ENCODE data around the gene PRKCA.
"Not testable (repeated sequence)": the region's sequence is repeated elsewhere in the genome, so short reads cannot be mapped to it uniquely, and the experiment has no call there.

Gene PRKCA

GRCh38 chr17:66392783-66393437 is 90.5 kb downstream of the PRKCA start:
- DNase-seq = no peak

DNA sequence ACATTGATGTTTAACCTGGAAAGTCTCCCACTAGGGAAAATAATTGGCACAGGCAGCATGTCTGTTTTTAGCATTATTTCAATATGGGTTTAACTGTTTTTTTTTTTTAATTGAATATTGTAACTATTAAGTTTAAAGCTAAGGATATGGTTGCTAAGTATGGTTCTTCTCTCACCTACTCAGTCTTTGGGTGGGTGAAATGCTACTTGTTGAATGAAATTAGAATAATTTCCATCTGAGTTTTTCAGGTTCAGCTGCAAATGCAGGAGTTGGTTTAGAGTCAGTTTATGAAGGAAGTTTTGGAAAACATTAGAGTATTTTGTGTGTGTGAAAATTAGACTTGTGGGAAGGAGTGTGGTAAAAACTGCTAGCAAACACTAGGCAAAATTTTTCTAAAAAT is 93.5 kb downstream of the PRKCA start:
- no peak for DNase-seq

GRCh38 chr17:66397486-66397885 is 95.1 kb downstream of the PRKCA start:
- no peak for DNase-seq

- no peak for DNase-seq
These were observed 95.6 kb downstream of the PRKCA start for GRCh38 chr17:66398059-66398458.

DNA sequence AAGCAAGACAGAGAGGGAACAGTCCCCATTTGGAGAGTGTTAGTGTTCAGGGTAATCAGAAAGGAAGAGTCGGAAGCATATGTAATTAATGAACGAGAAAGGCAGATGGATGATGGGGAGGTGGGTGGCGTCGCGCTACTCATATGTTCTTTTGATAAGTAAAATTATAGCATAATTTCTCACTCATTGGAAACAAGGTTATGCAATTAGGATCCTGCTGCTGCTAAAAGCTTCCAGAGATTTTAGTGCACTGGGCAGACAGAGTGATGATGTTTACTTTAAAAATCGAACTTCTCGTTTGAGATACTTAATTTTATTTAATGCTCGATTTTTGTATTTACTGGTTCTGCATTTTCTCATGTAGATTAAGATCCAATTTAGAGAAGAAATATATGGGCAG is 96.2 kb downstream of the PRKCA start:
- DNase-seq = no peak

- DNase-seq = no peak
These were observed 97.0 kb downstream of the PRKCA start for GRCh38 chr17:66399441-66399840.

DNA sequence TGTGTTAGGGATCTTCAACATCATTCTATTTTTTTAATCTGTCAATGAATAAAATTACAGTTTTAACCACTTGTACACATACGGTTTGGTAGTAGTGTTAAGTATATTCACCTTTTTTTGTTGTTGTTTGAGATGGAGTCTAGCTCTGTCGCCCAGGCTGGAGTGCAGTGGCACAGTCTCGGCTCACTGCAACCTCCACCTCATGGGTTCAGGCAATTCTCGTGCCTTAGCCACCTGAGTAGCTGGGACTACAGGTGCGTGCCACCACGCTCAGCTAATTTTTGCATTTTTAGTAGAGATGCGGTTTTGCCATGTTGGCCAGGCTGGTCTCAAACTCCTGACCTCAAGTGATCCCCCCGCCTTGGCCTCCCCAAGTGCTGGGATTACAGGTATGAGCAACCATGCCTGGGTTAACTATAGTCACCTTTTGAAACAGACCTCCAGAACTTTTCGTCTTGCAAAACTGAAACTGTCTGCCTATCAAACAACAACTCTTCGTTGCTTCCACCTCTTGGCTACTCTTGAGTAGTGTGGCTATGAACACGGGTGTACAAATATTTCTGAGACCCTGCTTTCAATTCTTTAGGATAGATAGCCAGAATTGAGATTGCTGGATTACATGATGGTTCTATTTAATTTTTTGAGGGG is 97.8 kb downstream of the PRKCA start:
- not testable (repeated sequence) for DNase-seq

GRCh38 chr17:66400698-66401097 is 98.3 kb downstream of the PRKCA start:
- DNase-seq = no peak

DNA sequence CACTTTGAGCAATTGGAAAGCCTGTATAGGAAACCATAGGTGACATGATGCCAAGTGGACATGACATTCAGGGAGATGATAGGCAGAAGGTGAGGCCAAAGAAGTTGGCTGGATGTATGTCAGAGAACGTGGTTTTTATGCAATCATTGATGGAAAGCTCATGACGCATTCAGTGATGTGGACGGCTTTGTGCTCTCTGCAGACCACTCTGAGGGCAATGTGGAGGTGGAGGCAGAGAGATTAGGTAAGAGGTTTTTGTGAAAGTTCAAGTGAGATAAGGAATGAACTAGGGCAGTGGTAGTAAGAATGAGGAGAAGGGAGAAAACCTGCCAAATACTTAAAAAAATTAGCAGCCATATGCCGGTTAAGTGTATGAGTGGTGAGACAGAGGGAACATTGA is 99.0 kb downstream of the PRKCA start:
- no peak for DNase-seq

GRCh38 chr17:66403846-66404556 is 101.6 kb downstream of the PRKCA start:
- peak; percentile 58 to 71 for DNase-seq

DNA sequence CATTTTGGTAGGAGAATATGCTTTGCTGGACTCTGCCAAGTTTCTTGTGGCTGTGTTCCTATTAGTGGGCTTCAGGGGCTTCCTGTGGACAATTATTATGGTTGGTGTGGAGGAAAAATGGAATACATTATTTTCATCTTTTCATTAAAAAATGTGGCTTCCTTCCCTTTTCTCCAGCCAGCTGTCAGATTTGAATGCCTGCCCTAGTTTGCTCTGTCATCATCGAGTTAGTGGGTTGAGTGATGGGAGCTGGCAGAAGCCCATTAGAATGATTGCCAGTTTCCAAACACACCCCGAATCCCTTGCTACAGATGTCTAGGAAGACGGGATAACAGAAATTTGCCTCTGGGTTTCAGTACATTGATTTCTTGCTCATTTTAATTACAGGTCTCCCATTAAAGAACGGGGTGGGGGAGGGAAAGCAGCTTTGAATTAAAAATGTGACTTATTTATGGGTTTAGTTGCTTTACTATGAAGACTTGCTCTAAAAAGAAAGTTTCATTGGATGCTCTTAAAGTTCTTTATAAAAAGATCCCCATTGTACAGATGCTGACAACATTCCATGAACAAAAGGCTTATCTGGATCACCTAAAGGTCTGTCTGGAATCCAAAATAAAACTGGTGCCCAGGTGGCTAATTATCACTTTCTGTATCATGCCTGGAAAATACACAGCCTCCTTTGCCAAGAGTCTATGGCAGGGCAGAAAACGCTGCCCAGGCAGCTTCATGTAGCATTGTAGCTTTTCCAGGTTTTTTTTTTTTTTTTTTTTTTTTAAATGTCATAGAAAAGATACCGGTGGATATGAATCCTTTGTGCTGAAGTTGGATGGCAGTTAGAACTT is 103.6 kb downstream of the PRKCA start:
- peak; percentile 9 to 28 for DNase-seq

DNA sequence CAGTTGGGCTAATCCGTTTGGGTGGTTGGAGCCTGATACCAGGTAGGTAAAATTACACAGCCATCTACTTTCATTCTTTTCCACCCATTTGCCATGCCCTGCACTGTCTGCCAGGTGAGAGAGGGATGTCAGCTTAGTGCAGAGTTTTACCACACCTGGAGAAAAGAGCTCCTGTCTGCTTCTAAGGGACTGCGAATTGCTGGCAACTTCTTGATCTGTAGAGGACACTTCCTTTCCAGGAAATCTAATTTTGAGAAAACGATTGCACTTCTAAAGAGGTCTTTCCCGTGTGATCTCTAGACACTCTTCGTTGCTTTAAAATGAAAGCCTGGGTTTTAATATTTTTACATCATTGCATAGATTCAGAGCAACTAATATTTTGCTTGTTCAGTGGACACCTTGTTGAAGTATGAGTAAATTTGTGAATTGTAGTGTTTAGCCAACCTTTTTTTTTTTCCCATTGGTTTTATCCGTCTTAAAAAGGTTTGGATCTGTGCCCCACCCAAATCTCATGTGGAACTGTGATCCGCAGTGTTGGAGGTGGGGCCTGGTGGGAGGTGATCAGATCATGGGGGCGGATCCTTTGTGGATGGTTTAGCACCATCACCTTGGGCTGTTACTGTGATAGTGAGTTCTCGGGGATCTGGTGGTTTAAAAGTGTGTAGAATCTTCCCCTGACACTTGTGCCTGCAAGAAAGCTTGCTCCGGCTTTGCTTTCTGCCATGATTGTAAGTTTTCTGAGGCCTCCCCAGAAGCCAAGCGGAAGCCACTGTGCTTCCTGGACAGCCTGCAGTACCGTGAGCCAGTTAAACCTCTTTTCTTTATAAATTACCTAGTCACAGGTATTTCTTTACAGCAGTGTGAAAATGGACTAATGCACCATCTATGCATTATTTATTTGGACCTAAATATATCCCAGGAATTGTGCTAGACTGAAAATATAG is 104.6 kb downstream of the PRKCA start:
- DNase-seq = no peak

- no peak for DNase-seq
These were observed 105.5 kb downstream of the PRKCA start for GRCh38 chr17:66407864-66408263.

DNA sequence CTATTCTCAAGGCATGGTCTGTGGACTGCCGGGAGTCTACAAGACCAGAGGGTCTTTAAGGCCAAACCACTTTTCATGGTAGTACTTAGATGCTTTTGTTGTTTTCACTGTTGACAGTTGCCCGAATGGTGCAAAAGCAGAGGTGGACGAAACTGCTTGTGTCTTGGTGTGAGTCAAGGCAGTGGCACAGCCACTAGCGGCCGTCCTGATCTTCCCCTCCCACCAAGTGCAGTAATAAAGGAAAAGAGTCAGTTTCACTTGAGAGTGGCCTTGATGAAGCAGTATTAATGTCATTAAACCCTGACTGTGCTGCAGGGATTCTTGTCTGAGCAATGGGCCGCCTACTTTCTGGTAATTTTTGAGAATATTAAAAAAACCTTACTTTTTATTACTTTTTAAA is 109.1 kb downstream of the PRKCA start:
- no peak for DNase-seq

GRCh38 chr17:66412857-66413558 is 110.6 kb downstream of the PRKCA start:
- DNase-seq = no peak

GRCh38 chr17:66413559-66414520 is 111.4 kb downstream of the PRKCA start:
- no peak for DNase-seq

- no peak for DNase-seq
These were observed 112.3 kb downstream of the PRKCA start for GRCh38 chr17:66414561-66415175.

DNA sequence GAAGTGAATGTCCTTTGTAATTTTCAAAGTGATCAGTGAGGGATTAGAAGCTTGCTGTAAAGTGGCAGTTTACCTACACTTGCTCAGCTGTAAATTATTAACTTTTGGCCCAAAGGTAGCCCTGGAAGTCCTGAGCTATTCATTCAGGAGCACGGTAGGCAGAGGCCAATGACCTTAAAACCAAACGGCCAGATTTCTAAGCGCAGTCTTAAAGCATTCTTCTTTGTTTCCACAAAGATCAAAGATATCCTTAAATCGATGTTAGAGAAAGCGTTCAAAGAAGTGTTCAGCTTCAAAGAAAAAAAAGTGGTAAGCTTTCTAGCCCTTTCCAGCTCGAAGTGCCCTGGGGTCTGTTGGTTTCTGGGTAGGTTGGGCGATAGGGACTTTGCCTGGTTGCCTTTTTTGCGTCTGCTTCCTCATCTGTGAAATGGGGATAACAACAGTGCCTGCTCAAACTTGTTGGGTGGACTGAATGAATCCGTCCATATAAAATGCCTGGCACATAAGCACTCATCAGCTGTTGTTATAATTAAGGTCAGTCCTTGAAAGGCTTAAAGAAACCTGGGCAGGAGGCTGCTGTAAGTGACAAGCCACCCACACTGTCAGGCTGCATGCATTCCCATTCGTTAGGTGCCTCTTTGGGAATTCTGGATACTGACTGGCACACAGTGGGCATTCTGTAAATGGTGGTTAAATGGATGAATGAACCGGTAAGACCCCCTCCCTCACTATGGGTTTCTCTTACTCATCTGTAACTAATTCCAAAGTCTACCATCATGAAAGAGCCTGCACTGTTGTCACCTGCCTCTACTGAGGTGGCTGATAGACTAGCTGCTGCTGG is 113.2 kb downstream of the PRKCA start:
- no peak for DNase-seq

Measured in inflammatory macrophage (primary cell).